IMR-90 (cell line): ENCODE results near the gene EEF2K. TPM values are rescaled to one million over a fixed set of nuclear protein-coding genes. Genes with fewer than 3 reads are reported as not detected.
A peak's percentile ranks its signal among the peaks of the same experiment; 100 is the strongest.

Source experiments
- ATAC-seq: fragments of 200-7000 bp; cut with Tn5 transposase; 2 replicates; pipeline ENCODE4 v1.9.1; 2020; ENCODE audit warnings: low read depth, mild to moderate bottlenecking, moderate library complexity
- BruUV-seq: library from RNA; stranded (reverse); fragments of 400-500 nt; replicated peaks from 2 replicates; lab custom pipeline; 2021; lab: Mats Ljungman, UMichigan
- CTCF ChIA-PET: fragments of 300-600 bp; formaldehyde crosslinking; extraction: SDS; loops from one replicate; lab custom pipeline; 2021; ENCODE audit warnings: antibody characterized with exemption; lab: Yijun Ruan, JAX
- POLR2A ChIA-PET: fragments of 300-600 bp; sonication (Branson Sonifier 250); formaldehyde crosslinking; loops from one replicate; lab custom pipeline; 2022; ENCODE audit warnings: antibody characterized with exemption; ENCODE audit not compliant: unreplicated experiment; lab: Charles Lee
- DNase-seq: peaks from one replicate; pipeline ENCODE4 v3.0.0; 2013
- H2AFZ ChIP-seq: replicated peaks from 2 replicates; pipeline ENCODE3; 2013; ENCODE audit warnings: low read length, mild to moderate bottlenecking; ENCODE audit not compliant: poor library complexity
- H2AK5ac ChIP-seq: 2 replicates; pipeline ENCODE4 v1.6.1; 2013; ENCODE audit warnings: low read depth, low read length, inconsistent platforms
- H2AK9ac ChIP-seq: replicated peaks from 2 replicates; pipeline ENCODE3; 2013; ENCODE audit warnings: mild to moderate bottlenecking, low read depth, low read length, moderate library complexity; ENCODE audit not compliant: poor library complexity
- H2BK120ac ChIP-seq: 2 replicates; pipeline ENCODE4 v1.6.1; 2013; ENCODE audit warnings: low read depth, low read length, inconsistent platforms
- H2BK15ac ChIP-seq: 3 replicates; pipeline ENCODE4 v1.6.1; 2013; ENCODE audit warnings: low read depth, low read length, inconsistent platforms
- H2BK20ac ChIP-seq: 2 replicates; pipeline ENCODE4 v1.6.1; 2013; ENCODE audit warnings: low read depth, mild to moderate bottlenecking, inconsistent platforms, low read length, moderate library complexity
- H2BK5ac ChIP-seq: 2 replicates; pipeline ENCODE4 v1.6.1; 2013; ENCODE audit warnings: mild to moderate bottlenecking, low read depth, low read length, inconsistent platforms; ENCODE audit not compliant: poor library complexity, severe bottlenecking
- H3K14ac ChIP-seq: replicated peaks from 2 replicates; pipeline ENCODE4 v1.6.1; 2013; ENCODE audit warnings: low read depth, low read length, inconsistent platforms
- H3K18ac ChIP-seq: 2 replicates; pipeline ENCODE4 v1.6.1; 2013; ENCODE audit warnings: low read depth, low read length, control low read depth
- H3K23ac ChIP-seq: 2 replicates; pipeline ENCODE4 v1.6.1; 2013; ENCODE audit warnings: low read depth, low read length, inconsistent platforms
- H3K27ac ChIP-seq: 2 replicates; pipeline ENCODE4 v1.5.1; 2013; ENCODE audit warnings: mild to moderate bottlenecking, control low read depth, low read length; ENCODE audit not compliant: insufficient read depth
- H3K27me3 ChIP-seq: 2 replicates; pipeline ENCODE4 v1.6.1; 2013; ENCODE audit warnings: low read length; ENCODE audit not compliant: control insufficient read depth, insufficient read depth
- H3K36me3 ChIP-seq: 2 replicates; pipeline ENCODE4 v1.6.1; 2013; ENCODE audit warnings: low read length, mixed read lengths; ENCODE audit not compliant: control insufficient read depth, insufficient read depth
- H3K4ac ChIP-seq: 2 replicates; pipeline ENCODE4 v1.6.1; 2013; ENCODE audit warnings: low read depth, low read length, inconsistent platforms
- H3K4me1 ChIP-seq: 2 replicates; pipeline ENCODE4 v1.6.1; 2013; ENCODE audit warnings: low read length, mixed read lengths; ENCODE audit not compliant: control insufficient read depth, insufficient read depth
- H3K4me2 ChIP-seq: 2 replicates; pipeline ENCODE4 v1.6.1; 2013; ENCODE audit warnings: low read depth, mild to moderate bottlenecking, control low read depth, low read length, moderate library complexity
- H3K4me3 ChIP-seq: 2 replicates; pipeline ENCODE4 v1.5.1; 2013; ENCODE audit warnings: low read depth, mild to moderate bottlenecking, control low read depth, low read length, moderate library complexity; ENCODE audit not compliant: insufficient read depth
- H3K56ac ChIP-seq: 2 replicates; pipeline ENCODE4 v1.6.1; 2013; ENCODE audit warnings: low read length, inconsistent platforms; ENCODE audit not compliant: insufficient read depth; ENCODE audit errors: extremely low read depth
- H3K79me1 ChIP-seq, 2 experiments: 2 replicates each; pipeline ENCODE4 v1.6.1; 2013; ENCODE audit warnings: low read length in 2 of 2, inconsistent platforms in 1 of 2, low read depth in 1 of 2
- H3K9ac ChIP-seq: 2 replicates; pipeline ENCODE4 v1.6.1; 2013; ENCODE audit warnings: low read depth, low read length, control low read depth
- H3K9me1 ChIP-seq: 2 replicates; pipeline ENCODE4 v1.6.1; 2013; ENCODE audit warnings: low read length, inconsistent platforms; ENCODE audit not compliant: insufficient read depth
- H3K9me3 ChIP-seq: 2 replicates; pipeline ENCODE4 v1.6.1; 2013; ENCODE audit warnings: low read length; ENCODE audit not compliant: control insufficient read depth, insufficient read depth
- H4K20me1 ChIP-seq: 2 replicates; pipeline ENCODE4 v1.6.1; 2013; ENCODE audit warnings: low read length, inconsistent platforms; ENCODE audit not compliant: insufficient read depth
- H4K5ac ChIP-seq: 2 replicates; pipeline ENCODE4 v1.6.1; 2013; ENCODE audit warnings: mild to moderate bottlenecking, low read depth, low read length, control low read depth
- H4K8ac ChIP-seq, 2 experiments: 2 replicates each; pipeline ENCODE4 v1.6.1; 2013; ENCODE audit warnings: low read depth in 2 of 2, low read length in 2 of 2, control low read depth in 1 of 2, inconsistent platforms in 1 of 2
- H4K91ac ChIP-seq: 2 replicates; pipeline ENCODE4 v1.6.1; 2013; ENCODE audit warnings: low read depth, low read length, inconsistent platforms; ENCODE audit not compliant: insufficient read depth
- BHLHE40 ChIP-seq: fragments of 150-350 bp; IDR thresholded peaks from 2 replicates; pipeline ENCODE4 v1.6.1; 2016; ENCODE audit warnings: mild to moderate bottlenecking, low read depth, low read length
- MAFK ChIP-seq: IDR thresholded peaks from 2 replicates; pipeline ENCODE4 v1.6.1; 2012; ENCODE audit warnings: low read depth, low read length, improper control_type of control experiment
- MAZ ChIP-seq: IDR thresholded peaks from 2 replicates; pipeline ENCODE4 v1.6.1; 2012; ENCODE audit warnings: low read depth, mild to moderate bottlenecking, low read length, improper control_type of control experiment, moderate library complexity, borderline replicate concordance
- POLR2A ChIP-seq: IDR thresholded peaks from 2 replicates; pipeline ENCODE4 v1.6.1; 2012; ENCODE audit warnings: mild to moderate bottlenecking, low read depth, low read length
- SMC3 ChIP-seq: fragments of 150-350 bp; IDR thresholded peaks from 2 replicates; pipeline ENCODE4 v1.6.1; 2016; ENCODE audit warnings: low read depth, mild to moderate bottlenecking, antibody characterized with exemption, low read length, moderate library complexity
- WGBS, 2 experiments: methylation state at CpG; one replicate each; pipeline versions ENCODE4 v1.1.5 to v1.1.7; 2013; ENCODE audit warnings: missing lambda C conversion rate in 2 of 2; ENCODE audit not compliant: insufficient read length in 1 of 2; ENCODE audit errors: extremely low coverage in 2 of 2; 5-methylcytosine and 5-hydroxymethylcytosine counted together
- dilution Hi-C: fragments of 300-500 bp; cut with HindIII; formaldehyde crosslinking; loops from one replicate; pipeline ENCODE4 v1.14.3; 2018; ENCODE audit warnings: low sequenced_read_pairs; ENCODE audit not compliant: unreplicated experiment
- in situ Hi-C: fragments of 300-500 bp; cut with MboI; formaldehyde crosslinking; loops from 3 replicates; pipeline ENCODE4 v1.14.3; 2019; ENCODE audit warnings: low sequenced_read_pairs, inconsistent platforms, mixed read lengths
- intact Hi-C: fragments of 100-400 bp; cut with micrococcal nuclease; formaldehyde crosslinking; loops from 2 replicates; pipeline ENCODE4 v1.10.0; 2022
- polyA plus RNA-seq, 3 experiments: library from polyadenylated mRNA; depleted of rRNA; stranded (reverse); fragments of >200 nt; gene quantifications; 2 replicates each; pipeline ENCODE4 v1.2.3, GENCODE V29; 2012; ENCODE audit warnings: low replicate concordance in 1 of 3
- total RNA-seq: library from RNA; depleted of rRNA; stranded (reverse); fragments of >200 nt; gene quantifications from 2 replicates; pipeline ENCODE4 v1.2.3, GENCODE V29; 2012
- TF ChIP-seq, protein P1 (sequence below): conservative IDR thresholded peaks from 2 replicates; pipeline ENCODE4 v1.5.1; 2012; ENCODE audit warnings: mild to moderate bottlenecking, low read depth, low read length, improper control_type of control experiment

The EEF2K gene
- total and polyA plus RNA-seq, 2 of the 4 experiments (the other 2 are of a cell fraction), result 9.7 to 16.5 TPM

DNA sequence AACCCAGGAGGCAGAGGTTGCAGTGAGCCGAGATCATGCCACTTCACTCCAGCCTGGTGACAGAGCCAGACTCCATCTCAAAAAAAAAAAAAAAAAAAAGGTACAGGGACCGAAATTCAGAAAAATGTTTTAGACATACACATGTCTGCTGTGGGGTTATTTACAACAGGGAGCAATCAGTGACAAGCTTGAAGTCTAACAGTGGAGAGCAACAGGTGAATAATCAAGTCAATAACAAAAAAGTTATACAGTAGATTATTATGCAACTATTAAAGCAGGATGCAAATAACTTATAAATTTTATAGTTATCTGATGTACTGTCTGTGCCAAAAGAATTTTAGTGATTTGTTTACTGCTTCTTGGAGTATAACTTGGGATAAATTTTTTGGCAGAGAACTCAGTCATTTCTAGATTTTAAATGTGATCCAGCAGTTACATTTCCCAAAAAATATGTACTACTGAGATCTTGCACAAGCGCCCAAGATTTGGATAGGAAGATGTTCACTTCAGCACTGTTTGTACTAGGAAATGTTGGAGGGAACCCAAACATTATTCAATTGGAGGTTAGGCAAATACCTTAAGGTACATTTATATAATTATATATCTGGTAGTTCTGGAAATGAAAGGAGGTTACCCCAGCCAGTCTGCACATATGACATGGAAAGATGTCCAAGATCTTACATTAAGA lies 34.1 kb downstream of the EEF2K start:
- Histone ChIP-seq H2BK120ac (no peak overlapping the region), H3K14ac (no peak overlapping the region), H3K4me2 (no peak overlapping the region), H2AK9ac (no peak overlapping the region), H2BK15ac (no peak overlapping the region), H4K8ac (no peak overlapping the region), H4K20me1 (no peaks in the 10 kb centered on the region), H2BK5ac (no peak overlapping the region), H4K5ac (no peak overlapping the region), H3K27ac (no peak overlapping the region), H3K56ac (no peak overlapping the region), H3K9me3 (no peaks in the 10 kb centered on the region), H3K4ac (no peak overlapping the region), H3K23ac (no peak overlapping the region), H4K91ac (no peak overlapping the region), H3K27me3 (no peaks in the 10 kb centered on the region), H3K4me1 (no peaks in the 10 kb centered on the region), H3K4me3 (no peak overlapping the region), H3K79me1 (peaks cover 3 to 14% of the 10 kb centered on the region in 2 experiments; a peak in 2 of 4 replicates), H2AK5ac (no peak overlapping the region), H3K36me3 (peaks cover 10% of the 10 kb centered on the region), H2BK20ac (no peak overlapping the region), H3K9ac (no peak overlapping the region), H2AFZ (no peak overlapping the region), H3K9me1 (no peaks in the 10 kb centered on the region), H3K18ac (no peak overlapping the region)
- DNase-seq (peak; percentile 42), ATAC-seq (peak; percentile 57)
- no CpG with 5 or more reads among the region's 3 CpGs for WGBS, 2 experiments
- intact Hi-C loops (no loop called here), in situ Hi-C loops (no loop called here), dilution Hi-C loops (no loop called here)
- TF ChIP-seq, protein P1, sequence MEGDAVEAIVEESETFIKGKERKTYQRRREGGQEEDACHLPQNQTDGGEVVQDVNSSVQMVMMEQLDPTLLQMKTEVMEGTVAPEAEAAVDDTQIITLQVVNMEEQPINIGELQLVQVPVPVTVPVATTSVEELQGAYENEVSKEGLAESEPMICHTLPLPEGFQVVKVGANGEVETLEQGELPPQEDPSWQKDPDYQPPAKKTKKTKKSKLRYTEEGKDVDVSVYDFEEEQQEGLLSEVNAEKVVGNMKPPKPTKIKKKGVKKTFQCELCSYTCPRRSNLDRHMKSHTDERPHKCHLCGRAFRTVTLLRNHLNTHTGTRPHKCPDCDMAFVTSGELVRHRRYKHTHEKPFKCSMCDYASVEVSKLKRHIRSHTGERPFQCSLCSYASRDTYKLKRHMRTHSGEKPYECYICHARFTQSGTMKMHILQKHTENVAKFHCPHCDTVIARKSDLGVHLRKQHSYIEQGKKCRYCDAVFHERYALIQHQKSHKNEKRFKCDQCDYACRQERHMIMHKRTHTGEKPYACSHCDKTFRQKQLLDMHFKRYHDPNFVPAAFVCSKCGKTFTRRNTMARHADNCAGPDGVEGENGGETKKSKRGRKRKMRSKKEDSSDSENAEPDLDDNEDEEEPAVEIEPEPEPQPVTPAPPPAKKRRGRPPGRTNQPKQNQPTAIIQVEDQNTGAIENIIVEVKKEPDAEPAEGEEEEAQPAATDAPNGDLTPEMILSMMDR, result no peak
- TF ChIP-seq MAZ, result no peak
- no peak for TF ChIP-seq MAFK
- no peak for TF ChIP-seq POLR2A
- TF ChIP-seq BHLHE40, result no peak
- no peak for TF ChIP-seq SMC3
- CTCF ChIA-PET, result no interaction called here
- no TSS peak for BruUV-seq
- POLR2A ChIA-PET, result no interaction called here
